HG03457 (cell line): ENCODE data around the gene FGD3.
A peak's percentile ranks its signal among the peaks of the same experiment; 100 is the strongest.

Experiments
- ATAC-seq: cut with Tn5 transposase; IDR thresholded peaks from one replicate; pipeline ENCODE4 v1.9.1; 2021; ENCODE audit warnings: moderate number of reproducible peaks; ENCODE audit not compliant: unreplicated experiment

Gene FGD3

GRCh38 chr9:92954049-92954861 lies 6.9 kb downstream of the FGD3 start:
- no peak for ATAC-seq

- no peak for ATAC-seq
These were observed 7.6 kb downstream of the FGD3 start for GRCh38 chr9:92954886-92955285.

- no peak for ATAC-seq
These were observed 13.4 kb downstream of the FGD3 start for GRCh38 chr9:92960561-92961290.

GRCh38 chr9:92961627-92962302 lies 14.4 kb downstream of the FGD3 start:
- no peak for ATAC-seq

DNA sequence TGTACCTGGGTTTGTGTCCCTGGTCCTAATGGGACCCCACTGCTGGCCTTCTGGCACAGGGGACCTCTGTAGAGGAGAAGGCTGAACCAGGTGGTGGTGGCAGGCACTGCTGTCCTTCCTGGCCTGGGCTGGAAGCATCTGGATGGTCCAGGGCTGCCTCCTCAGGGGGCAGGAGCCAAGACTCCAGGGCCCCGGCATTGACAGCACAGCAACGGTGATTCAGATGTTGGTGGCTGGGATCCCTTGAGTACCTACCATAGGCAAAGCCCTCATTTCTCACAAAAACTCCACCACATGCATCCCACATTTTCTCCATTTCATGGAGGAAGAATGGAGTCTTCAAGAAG lies 15.0 kb downstream of the FGD3 start:
- ATAC-seq = no peak

DNA sequence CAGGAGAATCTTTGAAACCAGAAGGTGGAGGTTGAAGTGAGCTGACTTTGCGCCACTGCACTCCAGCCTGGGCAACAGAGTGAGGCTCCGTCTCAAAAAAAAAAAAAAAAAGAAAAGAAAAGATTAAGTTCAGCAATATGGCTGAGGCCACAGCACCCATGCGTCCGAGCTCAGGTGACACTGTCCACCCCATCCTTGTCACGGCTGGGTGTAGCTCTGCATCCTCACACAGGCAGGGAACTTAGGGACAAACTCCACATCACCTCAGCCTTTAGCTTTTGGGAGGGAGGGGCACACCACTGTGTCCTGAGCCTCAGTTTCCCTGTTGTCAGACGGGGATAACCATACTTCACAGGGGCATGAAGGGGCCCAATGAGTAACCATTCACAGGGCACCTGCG lies 15.5 kb downstream of the FGD3 start:
- no peak for ATAC-seq

DNA sequence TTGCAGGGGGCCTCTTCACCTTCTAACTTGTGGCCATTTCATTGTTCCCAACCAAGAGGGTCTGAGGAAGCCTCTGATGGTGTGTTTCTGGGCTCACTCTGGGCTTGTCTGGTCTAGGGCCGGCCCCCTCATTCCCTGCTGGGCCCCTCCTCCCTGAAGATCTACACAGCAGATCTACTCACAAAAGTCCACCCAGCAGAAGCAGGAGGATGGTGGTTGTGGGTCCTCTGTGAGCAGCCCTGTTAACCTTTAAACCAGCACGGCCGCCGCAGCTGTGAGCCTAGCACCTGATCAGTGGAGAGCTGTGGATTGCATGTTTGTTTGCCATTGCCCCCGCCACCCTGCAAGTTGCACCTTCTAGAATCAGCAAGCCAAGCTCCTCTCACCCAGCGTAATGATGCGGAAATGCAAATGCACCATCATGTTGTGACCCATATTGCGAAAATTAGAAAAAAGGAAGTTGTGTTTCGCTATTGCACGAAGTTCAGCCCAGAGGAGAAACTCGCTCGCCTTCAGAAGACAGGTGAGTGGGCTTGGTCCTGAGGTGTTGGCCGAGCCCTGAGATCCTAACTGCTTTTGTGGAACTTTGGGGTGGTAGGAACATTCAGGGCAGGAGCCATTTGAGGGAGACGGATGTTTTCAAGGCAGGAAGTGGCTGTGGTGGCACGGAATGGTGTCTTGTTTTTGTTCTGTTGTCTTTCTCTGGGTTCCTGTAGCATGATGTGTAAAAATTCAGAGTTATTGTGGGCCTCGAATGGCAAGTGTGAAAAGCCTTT lies 16.7 kb downstream of the FGD3 start:
- peak; percentile 65 for ATAC-seq

DNA sequence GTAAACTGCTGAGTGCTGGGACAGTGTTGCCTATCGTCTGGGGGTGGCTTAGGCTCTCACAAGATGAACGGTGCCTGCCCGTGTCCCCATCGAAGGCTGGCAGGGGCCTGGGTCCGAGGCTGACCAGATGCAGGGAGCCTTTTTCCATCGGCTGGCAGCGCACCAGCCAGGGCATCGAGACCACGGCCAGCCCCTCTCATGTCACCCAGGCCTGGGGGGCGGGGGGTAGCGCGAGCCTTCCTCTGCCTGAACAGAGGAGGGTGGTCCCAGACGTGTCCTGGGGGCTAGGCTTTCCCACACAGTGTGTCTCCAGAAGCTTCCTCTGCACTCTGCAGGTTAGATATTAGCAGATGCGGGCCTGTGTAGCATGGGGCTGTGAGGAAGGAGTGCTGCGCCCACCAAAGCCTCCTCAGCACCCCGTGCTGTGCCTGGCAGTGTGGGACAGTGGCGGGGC lies 17.3 kb downstream of the FGD3 start:
- ATAC-seq = peak; percentile 8

DNA sequence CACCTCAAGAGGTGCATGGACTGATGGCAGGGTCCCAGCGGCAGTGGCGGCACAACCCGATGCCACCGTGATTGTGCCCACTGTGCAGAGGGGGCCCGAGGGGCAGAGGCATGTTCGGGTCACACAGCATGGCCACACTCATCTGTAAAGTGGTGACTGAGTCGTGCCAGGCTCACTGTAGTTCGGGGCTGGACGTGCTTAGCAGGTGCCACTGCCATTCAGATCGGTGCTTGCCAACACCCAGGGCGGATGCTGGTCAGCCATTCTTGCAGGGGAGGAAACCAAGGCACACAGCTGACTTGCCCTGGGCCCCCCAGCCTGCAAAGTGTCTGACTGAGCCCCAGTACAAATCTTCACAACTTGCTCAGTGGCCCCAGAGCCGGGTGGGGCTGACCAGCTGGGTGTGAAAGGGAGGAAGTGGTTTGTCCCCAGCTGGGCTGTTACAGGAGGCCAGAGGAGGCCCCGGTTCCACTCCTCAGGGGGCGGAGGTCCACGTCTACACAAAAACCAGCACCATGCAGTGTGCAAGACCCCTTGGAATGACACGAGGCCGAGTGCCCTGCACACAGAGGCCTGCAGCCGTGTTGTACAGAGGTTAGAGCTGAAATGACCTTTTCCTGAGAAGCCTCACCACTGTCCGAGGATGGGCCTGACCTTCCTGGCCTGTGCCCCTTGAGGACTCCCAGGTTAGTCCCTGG lies 17.9 kb downstream of the FGD3 start:
- ATAC-seq = no peak

DNA sequence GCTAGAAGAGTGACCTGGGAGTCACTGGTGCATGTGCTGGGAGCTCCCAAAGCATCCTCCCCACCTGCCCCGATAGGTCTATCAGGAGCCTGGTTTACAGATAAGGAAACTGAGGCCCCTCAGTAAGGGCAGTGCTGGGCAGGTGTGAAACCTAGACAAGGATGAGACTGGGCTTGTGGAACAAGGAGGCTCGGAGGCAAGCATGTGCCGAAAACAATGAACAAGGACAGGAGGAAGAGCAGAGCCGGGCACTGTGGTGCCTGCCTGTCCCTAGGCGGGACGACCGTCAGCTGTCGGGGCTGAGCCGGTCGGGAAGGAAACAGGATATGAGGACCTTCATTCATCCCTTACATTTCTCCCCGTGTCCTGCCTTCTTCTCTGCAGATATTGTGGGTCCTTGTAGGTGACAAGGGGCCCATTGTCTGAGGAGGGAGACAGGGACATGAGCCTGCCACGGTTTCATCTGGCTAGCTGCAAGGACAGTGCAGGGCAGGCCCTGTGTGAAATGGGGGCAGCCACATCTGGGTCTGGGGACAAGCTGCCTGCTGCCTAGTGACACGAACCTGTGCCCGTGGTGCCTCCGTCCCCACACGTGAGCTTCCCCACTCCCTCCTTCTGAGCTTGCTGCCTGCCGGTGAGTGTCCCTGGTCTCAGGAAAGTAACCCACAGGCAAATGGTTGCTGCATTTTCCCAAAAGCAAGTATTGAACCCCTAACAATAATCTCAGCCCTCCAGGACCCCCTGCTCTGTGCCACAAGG lies 18.6 kb downstream of the FGD3 start:
- ATAC-seq = no peak

DNA sequence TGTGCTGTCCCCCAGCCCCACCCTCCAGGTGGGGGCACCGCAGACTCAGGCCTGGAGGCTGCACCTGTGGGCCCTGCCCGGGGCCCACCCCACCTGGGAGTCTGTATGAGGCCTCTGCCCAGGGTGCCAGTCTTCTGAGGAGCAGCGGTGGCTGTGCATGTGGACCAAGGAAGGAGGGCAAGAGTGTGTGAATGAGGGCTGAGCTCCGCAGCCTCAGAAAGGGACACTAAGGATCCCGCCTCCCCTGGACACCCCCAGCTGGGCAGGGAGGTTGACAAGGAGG lies 19.1 kb downstream of the FGD3 start:
- no peak for ATAC-seq

DNA sequence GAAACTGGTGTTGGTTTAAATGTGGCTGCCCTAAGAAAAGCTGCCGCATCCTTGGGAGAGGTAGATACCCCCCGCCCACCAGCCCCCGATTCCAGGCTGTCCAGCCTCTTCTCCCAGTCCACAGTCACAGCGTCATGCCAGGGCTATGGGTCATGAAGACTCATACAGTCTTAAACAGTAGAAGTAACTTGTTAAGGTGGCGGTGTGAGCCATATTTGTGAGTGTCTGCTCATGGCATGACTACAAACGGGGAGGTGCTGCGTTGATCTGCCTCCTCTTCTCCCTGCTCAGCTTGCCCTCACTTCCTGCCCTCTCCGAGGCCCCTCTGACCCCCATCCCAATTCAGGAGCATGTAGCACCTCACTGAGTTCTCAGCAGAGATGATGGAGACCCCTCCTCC lies 20.8 kb downstream of the FGD3 start:
- ATAC-seq = no peak

DNA sequence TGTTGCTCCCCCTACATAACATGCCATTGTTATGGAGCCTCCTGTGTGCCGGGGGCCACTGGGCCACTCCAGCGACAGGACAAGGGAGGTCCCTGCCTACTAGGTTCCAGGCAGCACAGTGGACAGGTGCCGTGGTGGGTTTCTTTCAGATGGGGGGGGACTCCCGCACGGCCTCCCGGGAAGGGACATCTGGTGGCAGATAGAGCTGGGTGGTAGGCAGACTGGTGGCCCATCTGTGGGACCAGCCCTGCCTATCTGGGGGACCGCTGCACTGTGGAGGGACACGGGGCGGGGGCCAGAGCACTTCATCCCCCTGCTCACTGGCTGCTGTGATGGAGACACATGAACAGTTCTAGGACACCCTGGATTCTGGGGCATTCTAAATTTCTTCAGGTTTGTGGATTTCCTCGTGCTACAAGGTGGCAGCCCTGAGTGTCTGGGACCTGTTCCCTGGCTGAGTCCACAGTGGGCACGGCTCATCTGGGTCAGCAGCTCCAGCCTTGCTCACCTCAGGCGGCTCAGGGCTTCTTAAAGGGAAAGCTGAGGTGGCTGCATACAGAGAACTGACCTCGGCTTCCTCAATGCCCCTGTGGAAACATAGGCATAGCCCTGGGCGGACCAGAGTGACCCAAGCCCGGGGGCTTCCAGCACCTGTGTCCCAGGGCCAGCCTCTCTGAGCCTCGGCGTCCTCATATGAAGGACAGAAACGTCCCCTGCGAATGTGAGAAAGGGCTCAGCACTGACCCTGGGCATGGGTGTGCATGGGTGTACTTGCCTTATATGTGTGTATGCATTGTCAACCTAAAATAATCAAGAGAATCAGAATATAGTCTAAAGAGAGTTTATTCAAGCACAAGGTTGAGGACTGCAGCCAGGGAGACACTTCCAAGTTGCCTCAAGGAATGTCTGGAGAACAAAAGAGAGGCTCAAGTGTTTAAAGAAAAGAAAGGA lies 22.5 kb downstream of the FGD3 start:
- no peak for ATAC-seq

GRCh38 chr9:92970467-92970923 lies 23.2 kb downstream of the FGD3 start:
- no peak for ATAC-seq

GRCh38 chr9:92971121-92971520 lies 23.8 kb downstream of the FGD3 start:
- ATAC-seq = no peak

GRCh38 chr9:92971776-92972175 lies 24.5 kb downstream of the FGD3 start:
- no peak for ATAC-seq

DNA sequence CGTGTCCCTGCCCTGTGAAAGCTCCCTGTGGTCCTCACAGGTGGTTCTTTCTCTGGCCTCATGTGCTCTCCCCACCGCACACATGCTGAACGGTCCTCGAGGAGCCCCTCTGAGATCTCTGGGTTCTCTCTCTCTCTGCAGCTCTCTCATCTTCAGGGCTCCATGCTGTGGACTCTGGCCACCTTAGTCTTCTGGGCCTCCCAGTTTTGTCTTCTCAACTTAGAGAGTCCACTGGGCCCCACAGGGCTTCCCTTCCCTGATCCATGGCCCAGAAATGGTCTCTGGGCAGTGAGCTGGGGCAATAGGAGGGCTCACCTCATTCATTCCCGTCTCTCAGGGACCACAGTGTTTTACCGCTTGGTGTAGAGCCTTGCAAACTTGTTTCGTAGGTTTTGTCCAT lies 26.4 kb downstream of the FGD3 start:
- ATAC-seq = no peak

DNA sequence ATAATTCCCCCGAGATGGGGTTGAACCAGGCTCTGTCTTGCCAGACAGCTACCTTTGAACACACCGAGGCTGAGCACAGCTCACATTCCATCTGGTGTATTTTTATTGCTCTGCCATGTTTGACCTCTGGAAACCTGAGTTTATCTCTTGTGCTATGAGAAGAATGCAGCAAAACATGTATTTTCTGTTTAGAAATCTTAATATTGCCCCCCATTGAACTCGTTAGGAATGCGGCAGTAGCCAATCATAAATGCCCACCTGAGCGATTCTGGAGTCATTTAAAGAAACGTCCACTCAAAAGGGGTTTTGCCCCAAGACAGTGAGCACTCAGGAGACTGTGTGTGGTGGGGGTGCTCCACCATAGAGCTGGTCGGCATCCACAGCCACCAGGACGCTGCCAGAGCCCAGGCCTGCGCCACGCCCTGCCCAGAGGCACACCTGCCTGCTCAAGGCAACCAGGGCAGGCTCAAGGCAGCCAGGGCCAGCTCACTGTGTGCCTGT lies 26.9 kb downstream of the FGD3 start:
- ATAC-seq = no peak
